Measurements from ENCODE around the gene ARHGEF17. TPM values are rescaled to one million over a fixed set of nuclear protein-coding genes. Genes with fewer than 3 reads are reported as not detected.

The ARHGEF17 gene
- total RNA-seq, 2 experiments from 2014 or later: 0.18 TPM; not detected in 1

- Mint-ChIP-seq H3K27me3 (ENCODE audit: low read depth) (peaks cover 24% of the 10 kb centered on the region), H3K4me1 (ENCODE audit: low read depth) (no peaks in the 10 kb centered on the region), H3K36me3 (ENCODE audit: low read depth) (no peaks in the 10 kb centered on the region), H3K4me3 (no peak overlapping the region), H3K9me3 (ENCODE audit: insufficient read depth) (no peaks in the 10 kb centered on the region), H3K27ac (no peak overlapping the region)
- ATAC-seq (no peak), DNase-seq (no peak)
- CTCF ChIA-PET: interaction anchor here (1.5 to 2.5 kb wide), 4 partner anchors 9 to 405 kb away, joined by 3 to 25 read pairs (median 12); no protein-coding TSS in a partner anchor
- POLR2A ChIA-PET: no interaction called here
These were observed 12.1 kb upstream of the ARHGEF17 start for GRCh38 chr11:73295996-73296318.

- CTCF ChIA-PET: interaction anchor here (1.5 to 3.5 kb wide), 4 partner anchors 7 to 406 kb away, joined by 3 to 36 read pairs (median 15); partner anchors contain the start of gene ARHGEF17
- POLR2A ChIA-PET: no interaction called here
- Mint-ChIP-seq H3K4me1 (ENCODE audit: low read depth) (no peaks in the 10 kb centered on the region), H3K27me3 (ENCODE audit: low read depth) (peaks cover 24% of the 10 kb centered on the region), H3K36me3 (ENCODE audit: low read depth) (no peaks in the 10 kb centered on the region), H3K27ac (no peak overlapping the region), H3K4me3 (no peak overlapping the region), H3K9me3 (ENCODE audit: insufficient read depth) (no peaks in the 10 kb centered on the region)
- DNase-seq (no peak), ATAC-seq (no peak)
These were observed 11.4 kb upstream of the ARHGEF17 start for GRCh38 chr11:73296501-73297230.

GRCh38 chr11:73297231-73297590 is 10.9 kb upstream of the ARHGEF17 start:
- Mint-ChIP-seq H3K9me3 (ENCODE audit: insufficient read depth) (no peaks in the 10 kb centered on the region), H3K27me3 (ENCODE audit: low read depth) (peaks cover 22% of the 10 kb centered on the region), H3K27ac (no peak overlapping the region), H3K36me3 (ENCODE audit: low read depth) (no peaks in the 10 kb centered on the region), H3K4me1 (ENCODE audit: low read depth) (no peaks in the 10 kb centered on the region), H3K4me3 (no peak overlapping the region)
- CTCF ChIA-PET: interaction anchor here (1.0 to 3.5 kb wide), 5 partner anchors 8 to 129 kb away, joined by 3 to 36 read pairs (median 11); partner anchors contain the start of gene ARHGEF17
- ATAC-seq: no peak
- DNase-seq: no peak
- POLR2A ChIA-PET: no interaction called here

GRCh38 chr11:73297702-73298101 is 10.4 kb upstream of the ARHGEF17 start:
- ChIA-PET CTCF (interaction anchor here (1.0 to 3.5 kb wide), 6 partner anchors 8 to 128 kb away, joined by 3 to 36 read pairs (median 8); partner anchors contain the start of gene ARHGEF17), POLR2A (no interaction called here)
- DNase-seq: no peak
- H3K27me3 Mint-ChIP-seq (ENCODE audit: low read depth): peaks cover 21% of the 10 kb centered on the region
- no peak overlapping the region for H3K27ac Mint-ChIP-seq
- H3K9me3 Mint-ChIP-seq (ENCODE audit: insufficient read depth): no peaks in the 10 kb centered on the region
- no peaks in the 10 kb centered on the region for H3K36me3 Mint-ChIP-seq (ENCODE audit: low read depth)
- H3K4me1 Mint-ChIP-seq (ENCODE audit: low read depth): no peaks in the 10 kb centered on the region
- H3K4me3 Mint-ChIP-seq: no peak overlapping the region
- ATAC-seq: no peak

- Mint-ChIP-seq H3K27ac (no peak overlapping the region), H3K36me3 (ENCODE audit: low read depth) (no peaks in the 10 kb centered on the region), H3K9me3 (ENCODE audit: insufficient read depth) (no peaks in the 10 kb centered on the region), H3K27me3 (ENCODE audit: low read depth) (peaks cover 16% of the 10 kb centered on the region), H3K4me1 (ENCODE audit: low read depth) (no peaks in the 10 kb centered on the region), H3K4me3 (no peak overlapping the region)
- CTCF ChIA-PET: interaction anchor here (1.0 to 3.5 kb wide), 7 partner anchors 9 to 128 kb away, joined by 3 to 36 read pairs (median 5); partner anchors contain the start of gene ARHGEF17
- no peak for ATAC-seq
- POLR2A ChIA-PET: no interaction called here
- no peak for DNase-seq
These were observed 9.8 kb upstream of the ARHGEF17 start for GRCh38 chr11:73298233-73298632.

- Mint-ChIP-seq H3K27me3 (ENCODE audit: low read depth) (peaks cover 15% of the 10 kb centered on the region), H3K9me3 (ENCODE audit: insufficient read depth) (no peaks in the 10 kb centered on the region), H3K4me1 (ENCODE audit: low read depth) (no peaks in the 10 kb centered on the region), H3K27ac (no peak overlapping the region), H3K36me3 (ENCODE audit: low read depth) (no peaks in the 10 kb centered on the region), H3K4me3 (no peak overlapping the region)
- ATAC-seq (no peak), DNase-seq (no peak)
- ChIA-PET CTCF (interaction anchor here (2.7 to 3.9 kb wide), 3 partner anchors 8 to 36 kb away, joined by 14 to 36 read pairs (median 19); partner anchors contain the start of gene ARHGEF17), POLR2A (no interaction called here)
These were observed 8.3 kb upstream of the ARHGEF17 start for GRCh38 chr11:73299751-73300150.

GRCh38 chr11:73306069-73306841 is 1.8 kb upstream of the ARHGEF17 start:
- ChIA-PET CTCF (interaction anchor here (0.6 to 6.8 kb wide), 31 partner anchors 8 to 1225 kb away, joined by 3 to 93 read pairs (median 5); no protein-coding TSS in a partner anchor), POLR2A (interaction anchor here (0.6 to 1.1 kb wide), 3 partner anchors 11 to 138 kb away, joined by 3 to 4 read pairs (median 3); no protein-coding TSS in a partner anchor)
- peak overlapping the region; percentile 84 for H3K4me3 Mint-ChIP-seq
- ATAC-seq (no peak), DNase-seq (no peak)
- H3K4me1 Mint-ChIP-seq (ENCODE audit: low read depth): peaks cover 10% of the 10 kb centered on the region
- no peaks in the 10 kb centered on the region for H3K9me3 Mint-ChIP-seq (ENCODE audit: insufficient read depth)
- H3K36me3 Mint-ChIP-seq (ENCODE audit: low read depth): peaks cover 4% of the 10 kb centered on the region
- H3K27ac Mint-ChIP-seq: no peak overlapping the region
- peaks cover 25% of the 10 kb centered on the region for H3K27me3 Mint-ChIP-seq (ENCODE audit: low read depth)

GRCh38 chr11:73306977-73307322 is 1.1 kb upstream of the ARHGEF17 start:
- ChIA-PET CTCF (interaction anchor here (0.6 to 6.8 kb wide), 31 partner anchors 9 to 1224 kb away, joined by 3 to 93 read pairs (median 5); no protein-coding TSS in a partner anchor), POLR2A (interaction anchor here (0.9 to 1.1 kb wide), 2 partner anchors 11 to 12 kb away, joined by 3 to 4 read pairs; no protein-coding TSS in a partner anchor)
- Mint-ChIP-seq H3K36me3 (ENCODE audit: low read depth) (peaks cover 4% of the 10 kb centered on the region), H3K4me3 (peak overlapping the region; percentile 84), H3K27me3 (ENCODE audit: low read depth) (peaks cover 26% of the 10 kb centered on the region), H3K27ac (peak overlapping the region; percentile 41), H3K9me3 (ENCODE audit: insufficient read depth) (no peaks in the 10 kb centered on the region), H3K4me1 (ENCODE audit: low read depth) (peaks cover 10% of the 10 kb centered on the region)
- DNase-seq: no peak
- no peak for ATAC-seq

GRCh38 chr11:73307323-73308002 is 613 bp upstream of the ARHGEF17 start:
- peak; percentile 77 for ATAC-seq
- Mint-ChIP-seq H3K4me1 (ENCODE audit: low read depth) (peaks cover 10% of the 10 kb centered on the region), H3K27me3 (ENCODE audit: low read depth) (peaks cover 28% of the 10 kb centered on the region), H3K9me3 (ENCODE audit: insufficient read depth) (no peaks in the 10 kb centered on the region), H3K4me3 (peak overlapping the region; percentile 84), H3K36me3 (ENCODE audit: low read depth) (peaks cover 4% of the 10 kb centered on the region), H3K27ac (peak overlapping the region; percentile 41)
- peak; percentile 94 for DNase-seq
- POLR2A ChIA-PET: interaction anchor here (0.9 to 1.1 kb wide), 2 partner anchors 11 to 13 kb away, joined by 3 to 4 read pairs; no protein-coding TSS in a partner anchor
- CTCF ChIA-PET: interaction anchor here (0.6 to 6.8 kb wide), 31 partner anchors 9 to 1224 kb away, joined by 3 to 93 read pairs (median 5); no protein-coding TSS in a partner anchor

GRCh38 chr11:73308961-73309919 is 1.2 kb downstream of the ARHGEF17 start:
- Mint-ChIP-seq H3K4me3 (no peak overlapping the region), H3K27ac (no peak overlapping the region), H3K27me3 (ENCODE audit: low read depth) (peaks cover 25% of the 10 kb centered on the region), H3K9me3 (ENCODE audit: insufficient read depth) (no peaks in the 10 kb centered on the region), H3K4me1 (ENCODE audit: low read depth) (peaks cover 22% of the 10 kb centered on the region), H3K36me3 (ENCODE audit: low read depth) (peaks cover 4% of the 10 kb centered on the region)
- ChIA-PET POLR2A (no interaction called here), CTCF (interaction anchor here (1.0 to 6.8 kb wide), 6 partner anchors 11 to 41 kb away, joined by 3 to 93 read pairs (median 14); no protein-coding TSS in a partner anchor)
- no peak for DNase-seq
- ATAC-seq: no peak
